Effector memory CD4-positive, alpha-beta T cell (primary cell): ENCODE measurements around the gene ADGRD1.

Experiments
- DNase-seq, 3 donors: peaks; one replicate each; pipeline ENCODE4 v3.0.0-alpha.2; 2020
- H3K27ac ChIP-seq: 2 replicates; pipeline ENCODE4 v1.7.0; 2013; ENCODE audit warnings: mild to moderate bottlenecking, low read length, moderate library complexity; ENCODE audit not compliant: insufficient read depth, poor library complexity, severe bottlenecking
- H3K27me3 ChIP-seq: replicated peaks from 2 replicates; pipeline ENCODE4 v1.7.0; 2013; ENCODE audit warnings: mild to moderate bottlenecking, low read length; ENCODE audit not compliant: insufficient read depth, control insufficient read depth, poor library complexity, severe bottlenecking
- H3K36me3 ChIP-seq: 2 replicates; pipeline ENCODE4 v1.7.0; 2013; ENCODE audit warnings: mild to moderate bottlenecking, low read length, moderate library complexity; ENCODE audit not compliant: control insufficient read depth, insufficient read depth
- H3K4me1 ChIP-seq: 2 replicates; pipeline ENCODE4 v1.7.0; 2013; ENCODE audit warnings: low read length, mild to moderate bottlenecking; ENCODE audit not compliant: control insufficient read depth, insufficient read depth, poor library complexity, severe bottlenecking
- H3K4me3 ChIP-seq: 2 replicates; pipeline ENCODE4 v1.7.0; 2013; ENCODE audit warnings: low read length, low read depth, mild to moderate bottlenecking; ENCODE audit not compliant: insufficient read depth, poor library complexity, severe bottlenecking
- H3K9me3 ChIP-seq: 2 replicates; pipeline ENCODE4 v1.7.0; 2013; ENCODE audit warnings: mild to moderate bottlenecking, low read length, moderate library complexity; ENCODE audit not compliant: control insufficient read depth

ADGRD1 gene

DNA sequence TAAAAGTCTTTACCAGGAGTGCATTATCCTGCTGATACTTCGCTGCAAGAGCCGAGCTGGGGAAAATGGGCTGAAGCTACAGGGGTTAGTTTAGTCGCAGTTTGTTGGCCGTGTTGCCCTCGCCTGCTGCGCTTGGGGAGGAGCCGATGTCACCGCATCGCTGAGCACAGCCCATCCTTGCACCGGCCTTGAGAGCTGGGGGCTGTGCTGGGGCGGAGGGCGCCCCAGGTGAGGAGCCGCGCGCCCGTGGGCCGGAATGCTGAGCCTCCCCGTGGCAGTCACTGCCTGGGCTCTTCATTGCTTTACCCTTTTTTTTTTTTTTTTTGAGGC is 50.0 kb downstream of the ADGRD1 start:
- Histone ChIP-seq H3K27ac (no peak overlapping the region), H3K4me1 (no peaks in the 10 kb centered on the region), H3K4me3 (no peak overlapping the region), H3K9me3 (no peaks in the 10 kb centered on the region), H3K36me3 (no peaks in the 10 kb centered on the region), H3K27me3 (no peaks in the 10 kb centered on the region)
- no peak for DNase-seq

DNA sequence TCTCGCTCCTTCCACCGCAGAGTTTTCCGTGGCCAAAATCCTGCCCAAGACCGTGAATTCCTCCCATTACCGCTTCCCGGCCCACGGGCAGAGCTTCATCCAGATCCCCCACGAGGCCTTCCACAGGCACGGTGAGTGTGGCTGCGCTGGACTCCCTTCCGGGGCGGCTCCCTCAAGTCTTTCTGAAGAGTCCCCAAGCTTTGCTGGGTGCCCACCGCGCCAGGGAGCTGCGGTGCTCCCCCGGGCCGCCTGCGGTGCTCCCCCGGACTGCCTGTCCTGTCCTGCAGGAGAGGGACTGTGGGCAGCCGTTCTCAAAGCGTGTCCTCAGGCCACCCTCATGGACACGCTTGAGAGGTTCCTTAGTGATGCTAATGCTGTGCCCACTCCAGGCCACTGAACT is 50.5 kb downstream of the ADGRD1 start:
- H3K4me1 ChIP-seq, result no peaks in the 10 kb centered on the region
- no peaks in the 10 kb centered on the region for H3K36me3 ChIP-seq
- no peaks in the 10 kb centered on the region for H3K9me3 ChIP-seq
- DNase-seq, result no peak
- H3K27me3 ChIP-seq, result no peaks in the 10 kb centered on the region
- no peak overlapping the region for H3K27ac ChIP-seq
- H3K4me3 ChIP-seq, result no peak overlapping the region

DNA sequence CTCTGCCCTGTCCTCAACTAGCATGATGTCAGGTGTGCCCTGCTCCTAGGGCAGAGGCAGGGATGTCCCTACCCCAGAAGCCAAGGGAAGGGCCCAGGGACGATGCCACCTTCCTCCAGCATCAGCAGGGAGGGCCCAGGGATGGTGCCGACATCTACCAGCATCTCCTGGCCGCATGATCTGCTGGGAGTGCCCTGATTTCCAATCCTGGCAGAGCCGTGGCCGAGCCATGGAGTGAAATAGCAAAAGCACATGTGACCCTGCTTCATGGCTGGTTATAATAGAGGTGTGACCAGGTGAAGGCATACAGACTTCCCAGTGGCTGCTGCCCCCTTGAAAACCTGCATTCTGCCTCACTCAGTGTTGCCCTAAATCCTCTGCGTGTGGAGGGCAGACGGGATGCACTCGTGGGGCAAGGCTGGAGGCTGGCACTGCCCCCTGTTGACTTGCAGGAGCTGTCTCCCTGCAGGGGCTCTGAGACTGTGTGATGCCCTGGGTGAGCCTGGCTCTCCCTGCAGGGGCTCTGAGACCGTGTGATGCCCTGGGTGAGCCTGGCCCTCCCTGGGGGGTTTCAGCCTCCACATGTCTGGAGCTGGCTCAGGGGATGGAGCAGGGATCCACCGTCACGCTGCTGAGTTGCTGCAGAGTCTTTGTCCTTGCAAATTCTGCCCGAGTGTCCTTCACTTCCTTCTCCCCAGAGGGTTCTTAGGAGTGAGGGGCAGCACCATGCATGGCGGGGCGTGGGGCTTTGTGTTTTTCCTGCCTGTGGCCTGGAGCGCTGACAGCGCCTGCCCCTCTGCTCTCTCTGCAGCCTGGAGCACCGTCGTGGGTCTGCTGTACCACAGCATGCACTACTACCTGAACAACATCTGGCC is 51.7 kb downstream of the ADGRD1 start:
- H3K27me3 ChIP-seq, result no peaks in the 10 kb centered on the region
- H3K36me3 ChIP-seq, result no peaks in the 10 kb centered on the region
- H3K27ac ChIP-seq, result no peak overlapping the region
- no peaks in the 10 kb centered on the region for H3K9me3 ChIP-seq
- H3K4me3 ChIP-seq, result no peak overlapping the region
- H3K4me1 ChIP-seq, result no peaks in the 10 kb centered on the region
- no peak for DNase-seq

DNA sequence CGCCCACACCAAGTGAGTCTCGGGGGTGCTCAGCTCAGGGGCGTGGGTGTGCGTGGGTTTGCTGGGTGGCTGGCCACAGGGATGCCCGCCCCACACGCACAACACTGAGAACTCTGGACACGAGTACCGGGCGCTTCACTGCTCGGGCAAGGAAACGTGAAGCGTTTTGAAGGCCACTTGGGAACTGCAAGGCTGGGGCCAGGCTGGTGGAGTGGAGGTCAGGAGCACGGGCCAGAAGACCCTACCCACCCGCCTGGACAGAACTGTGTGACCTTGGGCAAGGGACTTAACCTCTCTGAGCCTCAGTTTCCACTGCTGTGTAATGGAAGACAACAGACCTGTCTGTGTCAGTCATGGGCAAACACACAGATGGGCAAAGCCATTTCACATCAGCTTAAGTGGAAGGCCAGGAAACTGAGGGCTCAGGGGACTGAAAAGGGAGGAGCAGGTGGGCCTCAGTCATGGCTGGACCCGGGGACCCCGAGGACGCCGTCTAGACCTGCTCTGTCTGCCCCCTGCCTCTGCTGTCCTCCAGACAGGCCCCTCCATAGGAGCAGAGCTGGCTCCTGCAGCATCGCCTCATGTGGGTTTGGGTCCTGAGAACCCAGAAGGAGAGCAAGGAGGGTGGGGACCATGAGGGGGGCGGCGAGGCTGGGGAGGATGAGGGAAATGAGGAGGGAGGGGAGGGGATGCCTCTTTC is 52.5 kb downstream of the ADGRD1 start:
- Histone ChIP-seq H3K36me3 (no peaks in the 10 kb centered on the region), H3K27me3 (no peaks in the 10 kb centered on the region), H3K4me3 (no peak overlapping the region), H3K27ac (no peak overlapping the region), H3K9me3 (no peaks in the 10 kb centered on the region), H3K4me1 (no peaks in the 10 kb centered on the region)
- DNase-seq, result no peak

DNA sequence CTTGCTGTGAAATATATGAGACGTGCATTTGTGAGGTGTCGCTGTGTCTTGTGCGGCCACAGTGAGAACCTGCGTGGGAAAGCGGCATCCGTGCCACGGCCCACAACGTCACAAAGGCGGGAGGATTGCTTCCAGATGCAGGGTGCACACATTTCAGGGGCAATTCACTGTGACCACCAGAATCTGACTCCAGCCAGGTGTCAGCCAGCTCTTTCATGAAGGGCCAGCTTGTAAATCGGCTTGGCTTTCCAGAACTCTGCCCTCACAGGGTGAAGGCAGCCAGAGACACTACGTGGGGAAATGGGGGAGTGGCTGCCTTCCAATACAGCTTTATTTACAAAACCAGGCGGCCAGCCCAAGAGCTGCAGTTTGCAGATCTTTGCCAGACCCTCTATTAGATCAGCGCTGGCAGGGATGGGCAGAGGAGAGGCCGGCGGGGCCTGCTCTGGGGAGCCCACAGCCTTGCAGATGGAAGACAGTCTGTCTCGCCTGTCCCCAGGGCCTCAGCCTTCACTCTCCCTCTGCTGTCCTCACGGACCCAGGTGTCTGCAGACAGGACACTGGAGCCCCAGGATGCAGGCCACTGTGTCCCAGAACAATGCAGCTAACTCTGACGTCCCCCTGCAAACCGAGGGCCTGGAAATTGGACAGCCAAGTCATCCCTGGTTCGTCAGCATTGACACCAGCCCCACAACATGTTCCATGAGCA is 53.5 kb downstream of the ADGRD1 start:
- H3K4me3 ChIP-seq, result no peak overlapping the region
- no peak overlapping the region for H3K27ac ChIP-seq
- DNase-seq, result no peak
- no peaks in the 10 kb centered on the region for H3K4me1 ChIP-seq
- no peaks in the 10 kb centered on the region for H3K27me3 ChIP-seq
- no peaks in the 10 kb centered on the region for H3K9me3 ChIP-seq
- no peaks in the 10 kb centered on the region for H3K36me3 ChIP-seq

DNA sequence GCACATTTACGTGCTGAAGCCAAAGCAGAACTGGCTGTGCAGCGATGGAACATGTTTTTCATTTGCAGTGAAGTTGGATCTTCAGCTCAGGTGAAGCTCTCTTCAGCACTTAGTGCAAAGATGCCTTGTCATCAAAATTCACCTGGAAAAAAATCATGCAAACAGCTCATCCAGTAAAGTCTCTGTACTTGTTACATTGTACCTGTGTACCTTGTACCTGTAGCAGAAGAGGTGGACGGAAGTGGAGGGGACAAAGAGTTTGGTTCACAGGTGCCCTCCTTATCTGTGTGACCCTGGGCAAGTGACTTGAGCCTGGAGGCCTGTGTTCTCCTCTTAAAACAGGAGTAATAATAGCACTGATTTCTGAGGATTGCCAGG is 54.0 kb downstream of the ADGRD1 start:
- no peaks in the 10 kb centered on the region for H3K36me3 ChIP-seq
- H3K9me3 ChIP-seq, result no peaks in the 10 kb centered on the region
- H3K27ac ChIP-seq, result no peak overlapping the region
- no peak for DNase-seq
- H3K27me3 ChIP-seq, result no peaks in the 10 kb centered on the region
- H3K4me1 ChIP-seq, result no peaks in the 10 kb centered on the region
- no peak overlapping the region for H3K4me3 ChIP-seq

DNA sequence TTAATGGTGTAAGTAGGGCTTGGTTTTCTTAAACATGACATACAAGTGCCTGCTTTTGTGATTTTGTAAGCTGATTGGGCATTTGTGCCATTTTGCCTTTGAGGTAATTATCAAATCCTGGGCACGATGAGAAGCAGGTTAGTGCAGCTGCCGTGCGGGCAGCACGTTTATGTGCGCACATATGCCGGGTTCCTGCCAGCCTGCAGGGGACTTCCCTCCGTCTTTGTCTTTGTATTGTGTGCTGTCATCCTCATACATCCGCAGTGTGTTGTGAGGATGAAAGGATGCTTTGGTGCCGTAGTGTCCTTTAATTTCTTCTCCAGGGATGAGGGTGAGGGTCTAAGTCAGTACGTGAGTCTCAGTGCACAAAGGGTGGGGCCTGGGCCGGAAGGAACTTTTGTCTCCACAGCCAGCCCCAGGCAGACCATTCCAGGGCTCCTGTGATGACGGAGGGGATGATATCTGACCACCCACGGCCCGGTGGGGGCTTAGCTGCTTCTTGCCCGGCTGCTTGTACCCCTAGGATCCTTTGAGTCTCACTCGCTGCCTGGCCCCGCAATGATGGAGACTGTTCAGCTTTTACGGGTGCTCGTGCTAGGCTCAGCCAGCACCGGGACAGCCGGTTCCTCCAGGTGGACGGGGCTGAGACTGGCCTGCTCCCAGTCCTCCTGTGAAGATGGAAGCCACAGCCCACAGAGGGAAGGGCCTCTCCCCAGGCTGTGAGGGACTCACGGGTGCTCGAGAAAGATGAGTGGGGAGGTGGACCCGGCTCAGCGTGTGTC is 54.6 kb downstream of the ADGRD1 start:
- H3K4me3 ChIP-seq, result no peak overlapping the region
- no peak for DNase-seq
- no peaks in the 10 kb centered on the region for H3K4me1 ChIP-seq
- no peaks in the 10 kb centered on the region for H3K9me3 ChIP-seq
- no peaks in the 10 kb centered on the region for H3K27me3 ChIP-seq
- no peaks in the 10 kb centered on the region for H3K36me3 ChIP-seq
- H3K27ac ChIP-seq, result no peak overlapping the region

DNA sequence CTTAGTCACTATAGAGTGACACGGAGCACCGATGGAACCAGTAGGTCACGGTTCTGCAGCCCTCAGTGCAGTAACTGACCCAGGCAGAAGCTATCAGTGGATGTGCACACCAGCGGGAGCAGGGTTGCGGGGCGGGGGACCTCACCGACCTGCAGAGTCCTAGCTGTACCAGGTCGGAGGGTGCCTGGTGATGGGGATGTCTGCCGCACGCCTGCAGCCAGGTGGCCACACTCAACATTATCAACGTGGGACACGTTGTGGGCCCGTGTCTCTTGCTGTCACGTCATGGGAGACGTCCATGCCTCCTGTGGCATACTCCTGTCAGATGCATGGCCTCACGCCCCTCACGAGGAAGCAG is 55.2 kb downstream of the ADGRD1 start:
- no peaks in the 10 kb centered on the region for H3K36me3 ChIP-seq
- no peaks in the 10 kb centered on the region for H3K4me1 ChIP-seq
- no peaks in the 10 kb centered on the region for H3K27me3 ChIP-seq
- DNase-seq, result no peak
- H3K4me3 ChIP-seq, result no peak overlapping the region
- no peaks in the 10 kb centered on the region for H3K9me3 ChIP-seq
- H3K27ac ChIP-seq, result no peak overlapping the region

DNA sequence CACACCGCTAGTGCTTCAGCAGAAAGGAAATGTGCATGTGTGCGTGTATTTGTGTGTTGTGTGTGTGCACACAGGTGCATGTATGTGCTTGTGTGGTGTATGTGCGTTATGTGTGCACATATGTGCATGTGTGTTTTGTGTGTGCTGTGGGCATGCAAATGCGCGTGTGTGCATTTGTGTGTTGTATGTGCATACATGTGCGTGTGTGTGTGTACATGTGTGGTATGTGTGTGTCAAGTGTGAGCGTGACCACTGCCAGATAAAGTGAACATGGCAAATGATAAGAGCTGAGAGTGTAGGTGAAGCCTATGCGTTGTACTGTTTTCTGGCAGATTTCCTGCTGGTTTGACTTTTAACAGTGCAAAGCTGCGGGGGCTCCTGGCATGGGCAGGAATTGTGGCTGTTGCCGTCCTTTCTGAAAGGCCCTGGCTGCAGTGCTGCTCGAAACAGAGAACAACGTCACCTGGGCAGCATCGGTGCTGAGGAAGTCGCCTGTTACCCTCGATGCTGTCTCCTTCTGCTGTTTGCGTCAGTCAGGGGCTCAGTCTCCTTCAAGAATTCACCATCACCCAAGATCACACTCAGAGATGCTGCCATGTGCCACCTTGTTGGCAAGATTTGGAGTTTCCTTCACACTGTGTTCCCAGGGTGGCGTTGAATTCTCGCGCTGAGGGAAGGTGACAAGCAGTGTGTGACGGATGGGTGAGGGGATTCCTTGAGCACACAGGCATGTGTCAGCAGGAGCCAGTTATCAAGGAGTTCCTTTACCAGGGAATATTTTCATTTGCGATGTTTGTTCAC is 56.1 kb downstream of the ADGRD1 start:
- H3K27ac ChIP-seq, result no peak overlapping the region
- H3K27me3 ChIP-seq, result no peaks in the 10 kb centered on the region
- H3K9me3 ChIP-seq, result no peaks in the 10 kb centered on the region
- no peaks in the 10 kb centered on the region for H3K4me1 ChIP-seq
- no peak overlapping the region for H3K4me3 ChIP-seq
- DNase-seq, result no peak
- no peaks in the 10 kb centered on the region for H3K36me3 ChIP-seq
